K562 (cell line): ENCODE measurements around the gene SEC14L3. TPM values are rescaled to one million over a fixed set of nuclear protein-coding genes. Genes with fewer than 3 reads are reported as not detected.
A peak's percentile ranks its signal among the peaks of the same experiment; 100 is the strongest.

Experiments
- ATAC-seq: fragments of 200-7000 bp; cut with Tn5 transposase; 3 replicates; pipeline ENCODE4 v1.9.1; 2020; ENCODE audit warnings: moderate library complexity
- BruUV-seq: library from RNA; stranded (reverse); fragments of 400-500 nt; replicated peaks from 2 replicates; lab custom pipeline; 2021; lab: Mats Ljungman, UMichigan
- CTCF ChIA-PET: fragments of 300-600 bp; formaldehyde crosslinking; extraction: SDS; loops from one replicate; lab custom pipeline; 2021; ENCODE audit warnings: low intra/inter-chr PET ratio; lab: Yijun Ruan, JAX
- POLR2A ChIA-PET: fragments of 300-600, 350-650 bp; sonication (Branson Sonifier 250); formaldehyde crosslinking; extraction: SDS; loops from one replicate; lab custom pipeline; 2021; ENCODE audit warnings: antibody characterized with exemption, inconsistent platforms; lab: Yijun Ruan, JAX
- DNase-seq, 4 experiments: peaks; one replicate each; pipeline versions ENCODE4 v3.0.0 to v3.0.0-alpha.2; 2011 to 2018; ENCODE audit warnings: low spot score in 3 of 4, mixed read lengths in 3 of 4; ENCODE audit errors: extremely low read depth in 1 of 4
- FAIRE-seq: peaks from 2 replicates; lab custom pipeline; 2011; peaks lifted over from hg19 to GRCh38; lab: Jason Lieb, UNC
- H2AFZ ChIP-seq: 2 replicates; pipeline ENCODE4 v1.6.0; 2011; ENCODE audit warnings: low read depth, low read length, control low read depth, inconsistent platforms
- H3K27ac ChIP-seq: fragments of 200-600 bp; 3 replicates; pipeline ENCODE4 v1.8.0; 2011; ENCODE audit warnings: low read depth, mild to moderate bottlenecking, control low read depth, inconsistent platforms, low read length, moderate library complexity, mixed read lengths; ENCODE audit errors: extremely low read depth
- H3K27me3 ChIP-seq, 2 experiments: fragments of 300-600 bp in 1 of 2; 2 replicates in 1 of 2; 3 replicates in 1 of 2; pipeline versions ENCODE4 v1.6.0 to v1.8.0; 2011; ENCODE audit warnings: inconsistent platforms in 2 of 2, low read length in 2 of 2, mild to moderate bottlenecking in 1 of 2, mixed read lengths in 1 of 2, moderate library complexity in 1 of 2; ENCODE audit not compliant: control insufficient read depth in 2 of 2, insufficient read depth in 2 of 2
- H3K36me3 ChIP-seq: fragments of 300-600 bp; 3 replicates; pipeline ENCODE4 v1.8.0; 2011; ENCODE audit warnings: mild to moderate bottlenecking, low read length, inconsistent platforms; ENCODE audit not compliant: control insufficient read depth, insufficient read depth
- H3K4me1 ChIP-seq, 2 experiments: fragments of 200-600 bp in 1 of 2; replicated peaks in 1 of 2; 2 replicates in 1 of 2; 3 replicates in 1 of 2; pipeline versions ENCODE4 v1.5.1 to v1.8.0; 2011; ENCODE audit warnings: inconsistent platforms in 2 of 2, low read length in 2 of 2, mild to moderate bottlenecking in 1 of 2, mixed read lengths in 1 of 2, moderate library complexity in 1 of 2; ENCODE audit not compliant: control insufficient read depth in 2 of 2, insufficient read depth in 2 of 2
- H3K4me2 ChIP-seq: 2 replicates; pipeline ENCODE4 v1.6.1; 2011; ENCODE audit warnings: low read length, control low read depth, inconsistent platforms, mixed read lengths; ENCODE audit not compliant: insufficient read depth
- H3K4me3 ChIP-seq: fragments of 200-600 bp; sonication (generic), shearing (Covaris generic); 2 replicates; pipeline ENCODE4 v1.5.1; 2016; ENCODE audit warnings: control low read depth, inconsistent platforms
- H3K79me2 ChIP-seq: fragments of 200-600 bp; 3 replicates; pipeline ENCODE4 v1.8.0; 2011; ENCODE audit warnings: low read length, inconsistent platforms; ENCODE audit not compliant: control insufficient read depth, insufficient read depth
- H3K9ac ChIP-seq, 2 experiments: 2 replicates each; pipeline versions ENCODE4 v1.6.0 to v1.6.1; 2011; ENCODE audit warnings: low read depth in 2 of 2, low read length in 2 of 2, control low read depth in 1 of 2, inconsistent platforms in 1 of 2, mild to moderate bottlenecking in 1 of 2, mixed read lengths in 1 of 2; ENCODE audit not compliant: insufficient read depth in 1 of 2
- H3K9me1 ChIP-seq: one replicate; pipeline ENCODE4 v1.6.0; 2011; ENCODE audit warnings: inconsistent platforms, mild to moderate bottlenecking, low read length, moderate library complexity; ENCODE audit not compliant: control insufficient read depth, insufficient read depth
- H3K9me3 ChIP-seq: replicated peaks from 2 replicates; pipeline ENCODE4 v1.5.1; 2011; ENCODE audit warnings: low read depth, low read length, inconsistent platforms; ENCODE audit not compliant: control insufficient read depth, insufficient read depth
- H4K20me1 ChIP-seq: replicated peaks from 2 replicates; pipeline ENCODE4 v1.6.1; 2011; ENCODE audit warnings: low read length, inconsistent platforms, mixed read lengths; ENCODE audit not compliant: control insufficient read depth, insufficient read depth
- AFF1 ChIP-seq, 2 experiments: fragments of 450-650 bp; IDR thresholded peaks; 2 replicates each; pipeline ENCODE4 v1.6.1; 2018; ENCODE audit warnings: mild to moderate bottlenecking in 2 of 2, low read depth in 1 of 2; ENCODE audit not compliant: partially characterized antibody in 2 of 2
- ELK3 ChIP-seq: fragments of 450-650 bp; formaldehyde crosslinking; IDR thresholded peaks from 2 replicates; pipeline ENCODE4 v1.4.0; 2020; ENCODE audit warnings: mild to moderate bottlenecking
- PRPF4 ChIP-seq: fragments of 200-400 bp; formaldehyde crosslinking; IDR thresholded peaks from one replicate; pipeline ENCODE4 v1.6.1; 2017; ENCODE audit warnings: low read length, low read depth, mild to moderate bottlenecking; ENCODE audit not compliant: insufficient read depth, poor library complexity, severe bottlenecking
- RAD51 ChIP-seq: fragments of 450-650 bp; IDR thresholded peaks from 2 replicates; pipeline ENCODE4 v1.7.1; 2016; ENCODE audit warnings: low read depth, mild to moderate bottlenecking, borderline replicate concordance
- SP1 ChIP-seq: sonication (generic); formaldehyde crosslinking; IDR thresholded peaks from 2 replicates; pipeline ENCODE4 v1.8.1; 2022; ENCODE audit warnings: mild to moderate bottlenecking, missing genetic modification reagents
- STAT5B ChIP-seq: fragments of 250-450 bp; sonication (Bioruptor Pico); IDR thresholded peaks from 2 replicates; pipeline ENCODE4 v1.8.0; 2021; ENCODE audit warnings: mild to moderate bottlenecking, inconsistent platforms
- ZC3H11A ChIP-seq: IDR thresholded peaks from 2 replicates; pipeline ENCODE4 v1.6.1; 2012; ENCODE audit warnings: low read depth, low read length, improper control_type of control experiment
- ZNF280A ChIP-seq: fragments of 450-650 bp; IDR thresholded peaks from 2 replicates; pipeline ENCODE4 v1.6.1; 2018; ENCODE audit warnings: mild to moderate bottlenecking, low read depth; ENCODE audit not compliant: partially characterized antibody
- ZNF316 ChIP-seq: fragments of 450-650 bp; IDR thresholded peaks from 2 replicates; pipeline ENCODE4 v1.6.1; 2016
- ZNF384 ChIP-seq: IDR thresholded peaks from 2 replicates; pipeline ENCODE4 v1.6.1; 2012; ENCODE audit warnings: low read depth, low read length, improper control_type of control experiment
- WGBS: fragments of 100-300 bp; shearing (Covaris generic); methylation state at CpG from one replicate; pipeline ENCODE4 v1.1.6; 2016; ENCODE audit warnings: low coverage, mixed read lengths; ENCODE audit not compliant: insufficient coverage; ENCODE audit errors: missing lambda C conversion rate; 5-methylcytosine and 5-hydroxymethylcytosine counted together
- in situ Hi-C: fragments of 300-500 bp; cut with MboI; formaldehyde crosslinking; loops from 4 replicates; pipeline ENCODE4 v1.15.0; 2018; ENCODE audit warnings: inconsistent platforms, mixed read lengths
- intact Hi-C: fragments of 100-400 bp; cut with micrococcal nuclease; formaldehyde crosslinking; loops from 2 replicates; pipeline ENCODE4 v1.14.2; 2022
- polyA plus RNA-seq, 8 experiments: library from polyadenylated mRNA; depleted of rRNA in 4 of 8; stranded (reverse) in 5 of 8; unstranded in 3 of 8; fragments of >200 nt; fragmentation: Nextera tagmentation in 2 of 8; fragmentation: Illumina TruSeq in 1 of 8; extraction: Ambion mirVana in 2 of 8; extraction: Trizol in 1 of 8; gene quantifications; 2 replicates each; pipeline versions ENCODE4 v1.2.1 to v1.2.3, GENCODE V29; 2011 to 2014; ENCODE audit warnings: inconsistent platforms in 1 of 8, missing spikeins in 1 of 8
- total RNA-seq, 7 experiments: library from RNA; depleted of rRNA in 6 of 7; stranded (reverse); fragments of >200 nt in 6 of 7; fragmentation: Illumina TruSeq in 2 of 7; extraction: Trizol in 2 of 7; gene quantifications; 2 replicates each; pipeline versions ENCODE4 v1.2.1 to v1.2.3, GENCODE V29; 2011 to 2021; ENCODE audit warnings: low replicate concordance in 1 of 7

The SEC14L3 gene
- total and polyA plus RNA-seq, 9 of the 15 experiments (the other 6 are each of a cell fraction or from before 2014, with no cell fraction given) = not detected

GRCh38 chr22:30513462-30513861 lies 41.6 kb upstream of the SEC14L3 start:
- no peak overlapping the region for H3K4me2 ChIP-seq
- no peak overlapping the region for H3K27ac ChIP-seq
- no TSS peak for BruUV-seq
- intact Hi-C loops = no loop called here
- no peak overlapping the region for H3K9ac ChIP-seq
- ChIA-PET POLR2A (no interaction called here), CTCF (no interaction called here)
- no peak overlapping the region for H2AFZ ChIP-seq
- ATAC-seq (no peak), FAIRE-seq (no peak), DNase-seq (no peak)
- H3K4me3 ChIP-seq = no peak overlapping the region
- no peaks in the 10 kb centered on the region for H4K20me1 ChIP-seq
- no peaks in the 10 kb centered on the region for H3K79me2 ChIP-seq
- in situ Hi-C loops = no loop called here
- 32% methylated on average over 6 of the region's 6 CpGs for WGBS
- no peaks in the 10 kb centered on the region for H3K9me1 ChIP-seq
- no peaks in the 10 kb centered on the region for H3K9me3 ChIP-seq
- H3K4me1 ChIP-seq = no peaks in the 10 kb centered on the region; a peak in 2 of 5 replicates
- TF ChIP-seq ZNF384 = no peak
- no peak for TF ChIP-seq STAT5B (CRISPR knock-in tag)
- no peak for TF ChIP-seq RAD51
- no peak for TF ChIP-seq ZC3H11A
- no peak for TF ChIP-seq ZNF316
- H3K27me3 ChIP-seq = no peaks in the 10 kb centered on the region
- H3K36me3 ChIP-seq = no peaks in the 10 kb centered on the region

- BruUV-seq = no TSS peak
- in situ Hi-C loops = no loop called here
- Histone ChIP-seq H3K4me1 (peaks cover 4 to 6% of the 10 kb centered on the region in 2 experiments; a peak in 4 of 5 replicates), H3K27ac (no peak overlapping the region), H2AFZ (no peak overlapping the region), H3K4me2 (no peak overlapping the region), H3K9ac (no peak overlapping the region), H3K4me3 (no peak overlapping the region), H3K9me3 (no peaks in the 10 kb centered on the region), H3K9me1 (no peaks in the 10 kb centered on the region), H4K20me1 (no peaks in the 10 kb centered on the region), H3K79me2 (no peaks in the 10 kb centered on the region), H3K27me3 (no peaks in the 10 kb centered on the region), H3K36me3 (no peaks in the 10 kb centered on the region)
- ATAC-seq (no peak), FAIRE-seq (no peak), DNase-seq (no peak)
- ChIA-PET CTCF (no interaction called here), POLR2A (interaction anchor here (0.6 kb wide), 1 partner anchor 186 kb away, joined by 3 read pairs; no protein-coding TSS in a partner anchor)
- WGBS = 74% methylated on average over 7 of the region's 7 CpGs
- intact Hi-C loops = no loop called here
- no peak for TF ChIP-seq PRPF4
- no peak for TF ChIP-seq AFF1 (IDR thresholded peaks at IDR 0.05; ENCODE audit: low read depth in 1 of 2, partially characterized antibody in 2 of 2)
- no peak for TF ChIP-seq SP1 (CRISPR knock-in tag)
- TF ChIP-seq ELK3 (CRISPR knock-in tag) = no peak
- peak; percentile 20; the same call in 1 of the 2 replicates for TF ChIP-seq ZNF316
- no peak for TF ChIP-seq ZNF280A
Observed at GRCh38 chr22:30511911-30512310, 40.1 kb upstream of the SEC14L3 start.
